Right ventricle myocardium superior (tissue), 1 donor: ENCODE data around the gene SALL4. TPM values are rescaled to one million over a fixed set of nuclear protein-coding genes. Genes with fewer than 3 reads are reported as not detected.
"Not testable (repeated sequence)": the region's sequence is repeated elsewhere in the genome, so short reads cannot be mapped to it uniquely, and the experiment has no call there.

ENCODE experiments used
- ATAC-seq: fragments of 200-7000 bp; cut with Tn5 transposase; one replicate; pipeline ENCODE4 v1.9.1; 2020; ENCODE audit warnings: mild to moderate bottlenecking; ENCODE audit not compliant: poor library complexity
- DNase-seq: peaks from one replicate; pipeline ENCODE4 v3.0.0-alpha.2; 2020
- intact Hi-C: fragments of 100-400 bp; cut with DNase I; formaldehyde crosslinking; loops from one replicate; pipeline ENCODE4 v1.11.2; 2022
- total RNA-seq: library from RNA; stranded (reverse); fragmentation: NEBNext Ultra II Directional; extraction: Animal tissue kit (Norgen Biotek cat#: 25700); gene quantifications from one replicate; pipeline ENCODE4 v1.2.1, GENCODE V29; 2021
- donor health status: DM: no; HTN: yes; CAD: no; lungs with severe emphysema.

Gene SALL4
- total RNA-seq, 1 donor from 2014 or later: 0.03 TPM

- ATAC-seq (no peak), DNase-seq (no peak)
- intact Hi-C loops: no loop called here
Measured at GRCh38 chr20:51804754-51805153, 2.4 kb upstream of the SALL4 start.

- DNase-seq: no peak
- intact Hi-C loops: no loop called here
- no peak for ATAC-seq
Measured at GRCh38 chr20:51803148-51803854, 980 bp upstream of the SALL4 start.

DNA sequence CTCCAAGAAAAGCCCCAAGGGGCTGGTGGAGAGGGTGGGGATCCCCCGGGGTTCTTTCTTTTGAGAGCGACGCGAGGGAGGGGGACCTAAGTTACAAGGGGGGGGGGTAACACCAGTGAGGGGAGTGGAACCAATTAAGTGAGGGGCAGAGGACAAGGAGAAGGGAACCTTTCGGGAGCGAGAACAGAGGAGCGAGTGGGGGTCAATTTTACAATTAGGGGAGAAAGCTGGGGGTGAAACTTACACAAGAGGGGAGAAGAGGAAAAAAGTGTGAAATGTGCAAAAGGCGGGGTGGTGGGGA lies 548 bp downstream of the SALL4 start:
- no peak for DNase-seq
- no peak for ATAC-seq
- intact Hi-C loops: no loop called here

DNA sequence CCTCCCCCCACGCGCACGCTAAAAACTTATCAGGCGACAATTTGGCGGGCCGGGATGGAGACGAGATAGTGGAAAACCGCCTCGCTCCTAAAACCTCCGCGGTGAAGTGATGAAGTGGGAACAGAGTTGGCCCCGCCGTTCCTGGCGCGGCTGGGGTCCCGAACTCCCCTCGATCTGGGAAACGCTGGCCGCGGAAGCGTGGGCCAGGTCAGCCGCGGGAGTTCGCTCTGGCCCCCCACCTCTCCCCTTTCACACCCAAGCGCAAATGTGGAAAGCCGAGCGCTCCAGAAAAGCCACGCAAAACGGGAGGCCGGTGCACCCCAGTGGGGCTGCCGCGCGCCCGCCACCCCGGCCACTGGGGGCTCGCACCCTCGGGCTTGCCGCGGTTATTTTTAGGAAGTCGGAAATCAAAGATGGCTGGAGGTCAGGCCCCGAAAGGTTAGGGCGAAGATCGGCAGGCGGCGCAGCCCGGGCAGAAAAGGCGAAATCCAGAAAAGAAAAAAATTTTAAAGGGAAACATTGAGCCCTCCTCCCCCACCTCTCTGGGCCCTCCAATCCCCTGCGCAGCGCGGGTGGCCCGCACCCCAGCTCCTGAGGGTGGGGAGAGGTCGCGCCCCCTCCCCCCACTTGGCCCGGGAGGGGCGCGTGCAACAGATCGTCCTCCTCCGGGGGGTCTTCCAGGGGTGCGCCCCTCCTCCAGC lies 1.0 kb downstream of the SALL4 start:
- no peak for DNase-seq
- intact Hi-C loops: no loop called here
- ATAC-seq: peak; percentile 31

- no peak for DNase-seq
- ATAC-seq: no peak
- intact Hi-C loops: no loop called here
Measured at GRCh38 chr20:51800872-51801121, 1.5 kb downstream of the SALL4 start.

GRCh38 chr20:51800060-51800871 lies 2.1 kb downstream of the SALL4 start:
- DNase-seq (peak; percentile 65), ATAC-seq (peak; percentile 70)
- intact Hi-C loops: no loop called here

DNA sequence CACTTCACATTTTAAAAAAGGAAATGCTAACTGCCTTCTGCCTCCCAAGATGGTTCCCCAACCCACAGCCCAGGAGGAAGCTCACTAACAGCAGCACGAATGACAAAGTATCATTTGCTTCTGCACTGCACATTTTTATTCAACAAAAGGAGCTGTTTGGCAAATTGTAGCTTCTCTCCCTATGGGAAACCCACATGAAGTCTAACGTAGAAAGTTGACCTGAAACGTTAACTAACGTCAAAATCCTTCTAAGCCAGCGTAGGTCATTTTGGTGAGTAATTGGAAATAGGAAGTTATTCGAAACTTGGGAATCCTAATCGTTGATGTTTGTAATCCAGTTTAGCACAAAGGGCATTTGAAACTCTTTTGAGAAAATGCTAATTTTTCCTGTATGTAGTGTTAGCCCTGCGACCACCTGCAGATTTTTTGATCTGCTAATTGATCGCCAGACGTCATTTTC lies 2.9 kb downstream of the SALL4 start:
- intact Hi-C loops: no loop called here
- ATAC-seq (no peak), DNase-seq (no peak)

DNA sequence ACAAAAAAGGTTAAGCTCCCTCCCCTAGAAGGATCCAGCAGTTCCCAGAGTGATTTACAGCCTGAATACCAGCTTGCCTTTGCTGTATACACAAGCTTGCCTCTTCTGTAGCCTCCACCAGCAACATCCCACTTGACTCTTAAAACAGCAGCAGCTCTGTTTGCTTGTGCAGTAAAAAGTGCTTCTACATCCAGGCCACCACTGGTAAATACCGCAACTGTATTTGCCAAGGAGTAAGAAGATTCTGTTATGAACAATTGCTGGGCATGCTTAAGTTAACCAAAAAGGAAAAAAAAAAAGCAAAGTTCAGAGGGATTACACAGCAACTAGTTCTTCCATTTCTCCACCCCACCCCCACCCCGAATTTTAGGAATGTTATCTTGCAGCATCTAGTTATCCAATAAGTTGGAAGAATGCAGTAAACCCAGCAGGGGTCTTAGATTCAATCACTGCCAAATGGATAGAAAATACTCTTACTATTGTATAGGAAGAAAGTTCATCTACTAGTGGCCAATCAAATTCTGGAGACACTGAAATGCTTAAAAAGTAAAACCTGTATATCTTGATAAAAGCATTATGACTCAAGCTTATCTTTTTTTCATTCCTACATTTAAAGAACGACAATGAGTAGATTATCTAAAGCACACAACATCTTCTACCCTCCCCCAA lies 4.8 kb downstream of the SALL4 start:
- ATAC-seq (no peak), DNase-seq (no peak)
- intact Hi-C loops: no loop called here

- no peak for ATAC-seq
- no peak for DNase-seq
- intact Hi-C loops: no loop called here
Measured at GRCh38 chr20:51796340-51796739, 6.0 kb downstream of the SALL4 start.

- ATAC-seq: no peak
- intact Hi-C loops: no loop called here
- DNase-seq: no peak
Measured at GRCh38 chr20:51792960-51793359, 9.4 kb downstream of the SALL4 start.

- DNase-seq: no peak
- intact Hi-C loops: no loop called here
- no peak for ATAC-seq
Measured at GRCh38 chr20:51791626-51792025, 10.7 kb downstream of the SALL4 start.

- intact Hi-C loops: no loop called here
- DNase-seq (no peak), ATAC-seq (no peak)
Measured at GRCh38 chr20:51790256-51790655, 12.1 kb downstream of the SALL4 start.

- no peak for ATAC-seq
- intact Hi-C loops: no loop called here
Measured at GRCh38 chr20:51789434-51789833, 12.9 kb downstream of the SALL4 start.

DNA sequence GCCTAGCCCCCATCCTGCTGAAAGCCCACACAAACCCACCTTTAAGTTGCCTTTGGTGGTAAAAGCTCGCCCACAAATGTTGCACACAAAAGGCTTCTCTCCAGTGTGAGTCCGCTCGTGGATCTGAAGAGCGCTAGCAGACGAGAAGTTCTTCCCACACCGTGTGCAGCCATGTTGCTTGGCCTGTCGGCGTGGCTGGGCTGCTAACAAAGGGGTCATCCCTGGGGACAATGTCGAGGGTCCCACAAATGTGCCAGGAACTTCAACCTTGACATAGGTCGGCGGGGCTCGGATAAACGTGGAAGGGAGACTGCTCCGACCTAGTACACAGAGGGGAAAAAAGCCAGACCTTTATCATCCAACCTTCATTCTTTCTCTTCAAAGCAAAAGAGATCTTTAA lies 13.5 kb downstream of the SALL4 start:
- ATAC-seq (no peak), DNase-seq (no peak)
- intact Hi-C loops: no loop called here

More at GRCh38 chr20:51789434-51789833, 12.9 kb downstream of the SALL4 start:
- DNase-seq: no peak

- no peak for DNase-seq
- intact Hi-C loops: no loop called here
- no peak for ATAC-seq
Measured at GRCh38 chr20:51784299-51784698, 18.0 kb downstream of the SALL4 start.

- intact Hi-C loops: not testable (repeated sequence)
Measured at GRCh38 chr20:51778229-51778759, 24.0 kb downstream of the SALL4 start.

DNA sequence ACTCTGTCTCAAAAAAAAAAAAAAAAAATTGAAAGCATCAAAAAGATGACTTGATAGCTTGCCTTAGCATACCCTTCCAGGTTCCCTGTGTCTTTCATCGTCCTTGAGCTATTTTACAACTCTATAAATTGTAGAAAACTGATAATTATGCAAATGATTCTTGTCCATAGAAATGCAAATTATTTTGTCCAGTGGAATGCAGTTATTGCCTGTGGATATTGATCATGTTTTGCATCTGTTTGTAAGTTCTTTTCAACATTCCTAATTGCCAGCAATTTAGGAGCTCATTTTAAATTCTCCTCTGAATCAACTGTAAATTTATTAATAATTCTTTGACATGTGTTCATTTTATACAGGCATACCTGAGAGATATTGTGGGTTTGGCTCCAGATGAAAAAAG lies 27.1 kb downstream of the SALL4 start:
- intact Hi-C loops: no loop called here
- no peak for ATAC-seq
- DNase-seq: no peak

More at GRCh38 chr20:51778229-51778759, 24.0 kb downstream of the SALL4 start:
- not testable (repeated sequence) for DNase-seq, ATAC-seq

DNA sequence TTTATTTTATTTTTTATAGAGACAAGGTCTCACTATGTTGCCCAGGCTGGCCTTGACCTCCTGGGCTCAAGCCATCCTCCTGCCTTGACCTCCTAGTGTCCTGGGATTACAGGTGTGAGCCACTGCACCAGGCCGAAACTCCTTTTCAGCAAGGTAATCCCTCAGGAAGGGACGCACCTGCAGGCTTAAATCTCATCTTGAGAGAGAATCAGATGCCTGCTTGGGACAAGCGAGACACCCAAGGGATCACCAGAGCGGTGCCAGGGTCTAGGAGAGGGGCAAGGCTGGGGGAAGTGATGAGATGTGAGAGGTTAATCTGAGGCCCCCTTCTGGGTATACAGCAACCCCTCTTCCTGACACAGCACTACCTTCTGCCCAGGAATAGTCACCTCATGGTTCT lies 30.1 kb downstream of the SALL4 start:
- no peak for DNase-seq
- ATAC-seq: no peak
- intact Hi-C loops: no loop called here

GRCh38 chr20:51769976-51770615 lies 32.2 kb downstream of the SALL4 start:
- no peak for DNase-seq
- intact Hi-C loops: no loop called here
- no peak for ATAC-seq
